Body of pancreas (tissue), 4 donors: ENCODE measurements around the gene VAMP4. TPM values are rescaled to one million over a fixed set of nuclear protein-coding genes. Genes with fewer than 3 reads are reported as not detected.

Source experiments
- ATAC-seq: fragments of 150-250 bp; one replicate; pipeline ENCODE4 v1.9.1; 2016
- DNase-seq, 4 donors: peaks; one replicate each; pipeline ENCODE4 v3.0.0-alpha.2; 2019
- H3K27ac ChIP-seq, 4 donors: fragments of 200-600 bp; sonication (generic); 1 replicate in 3 of 4; 2 replicates in 1 of 4; pipeline versions ENCODE4 v1.5.1 to v1.6.1; 2016 to 2019; ENCODE audit warnings: mild to moderate bottlenecking in 1 of 4, mixed read lengths in 1 of 4, moderate library complexity in 1 of 4
- H3K27me3 ChIP-seq, 2 donors: fragments of 200-600 bp; sonication (generic); one replicate each; pipeline ENCODE4 v1.6.0; 2016; ENCODE audit warnings: mild to moderate bottlenecking in 1 of 2
- H3K36me3 ChIP-seq, 2 donors: fragments of 200-600 bp; sonication (generic); replicated peaks in 1 of 2; 2 replicates each; pipeline ENCODE4 v1.5.1; 2016; ENCODE audit warnings: low read depth in 2 of 2; ENCODE audit not compliant: insufficient read depth in 1 of 2
- H3K4me1 ChIP-seq: fragments of 200-600 bp; sonication (generic); one replicate; pipeline ENCODE4 v1.6.0; 2016
- H3K4me3 ChIP-seq, 2 donors: fragments of 200-600 bp; sonication (generic); 1 replicate in 1 of 2; 2 replicates in 1 of 2; pipeline ENCODE4 v1.5.1; 2016 to 2019
- H3K9me3 ChIP-seq, 3 donors: fragments of 200-600 bp; sonication (generic); 1 replicate in 2 of 3; 2 replicates in 1 of 3; pipeline ENCODE4 v1.5.1; 2016
- POLR2A ChIP-seq, 3 donors: fragments of 450-650 bp; IDR thresholded peaks; one replicate each; pipeline ENCODE4 v1.6.1; 2016; ENCODE audit warnings: antibody characterized with exemption in 3 of 3, mild to moderate bottlenecking in 2 of 3
- WGBS, 2 donors: methylation state at CpG; one replicate each; pipeline ENCODE4 v1.1.5; 2017; 5-methylcytosine and 5-hydroxymethylcytosine counted together
- intact Hi-C: fragments of 100-400 bp; cut with DNase I; formaldehyde crosslinking; loops from one replicate; pipeline ENCODE4 v1.15.1; 2023
- total RNA-seq, 2 donors: library from RNA; depleted of rRNA; stranded (reverse); fragments of >200 nt; gene quantifications; one replicate each; pipeline ENCODE4 v1.1.0, GENCODE V29; 2016
- TF ChIP-seq, protein P1 (sequence below), 7 experiments: fragments of 450-650 bp in 4 of 7; fragments of 200-600 bp in 3 of 7; sonication (generic) in 3 of 7; IDR thresholded peaks; one replicate each; pipeline ENCODE4 v1.5.1; 2016 to 2019; ENCODE audit warnings: antibody characterized with exemption in 7 of 7

The VAMP4 gene
- total RNA-seq, 2 donors from 2014 or later = 5.6 to 8.8 TPM

- intact Hi-C loops = no loop called here
- peak; percentile 46 for ATAC-seq
- DNase-seq = peak; percentile 27 to 58 (median 46)
- Histone ChIP-seq H3K27me3 (no peaks in the 10 kb centered on the region), H3K4me1 (peaks cover 19% of the 10 kb centered on the region), H3K9me3 (no peaks in the 10 kb centered on the region), H3K27ac (peak overlapping the region; percentile 82 to 93 (median 88)), H3K4me3 (peak overlapping the region; percentile 60 to 90), H3K36me3 (peaks cover 0 to 2% of the 10 kb centered on the region in 2 donors)
- no peak for TF ChIP-seq POLR2A (IDR thresholded peaks at IDR 0.05)
- TF ChIP-seq, protein P1, sequence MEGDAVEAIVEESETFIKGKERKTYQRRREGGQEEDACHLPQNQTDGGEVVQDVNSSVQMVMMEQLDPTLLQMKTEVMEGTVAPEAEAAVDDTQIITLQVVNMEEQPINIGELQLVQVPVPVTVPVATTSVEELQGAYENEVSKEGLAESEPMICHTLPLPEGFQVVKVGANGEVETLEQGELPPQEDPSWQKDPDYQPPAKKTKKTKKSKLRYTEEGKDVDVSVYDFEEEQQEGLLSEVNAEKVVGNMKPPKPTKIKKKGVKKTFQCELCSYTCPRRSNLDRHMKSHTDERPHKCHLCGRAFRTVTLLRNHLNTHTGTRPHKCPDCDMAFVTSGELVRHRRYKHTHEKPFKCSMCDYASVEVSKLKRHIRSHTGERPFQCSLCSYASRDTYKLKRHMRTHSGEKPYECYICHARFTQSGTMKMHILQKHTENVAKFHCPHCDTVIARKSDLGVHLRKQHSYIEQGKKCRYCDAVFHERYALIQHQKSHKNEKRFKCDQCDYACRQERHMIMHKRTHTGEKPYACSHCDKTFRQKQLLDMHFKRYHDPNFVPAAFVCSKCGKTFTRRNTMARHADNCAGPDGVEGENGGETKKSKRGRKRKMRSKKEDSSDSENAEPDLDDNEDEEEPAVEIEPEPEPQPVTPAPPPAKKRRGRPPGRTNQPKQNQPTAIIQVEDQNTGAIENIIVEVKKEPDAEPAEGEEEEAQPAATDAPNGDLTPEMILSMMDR (IDR thresholded peaks at IDR 0.05) = peak in 3 of 7 experiments; percentile 18 to 36 (median 31)
- 1% methylated on average over 28 of the region's 28 CpGs for WGBS, 2 donors
Observed at GRCh38 chr1:171740987-171741871, 636 bp downstream of the VAMP4 start.

- Histone ChIP-seq H3K9me3 (no peaks in the 10 kb centered on the region), H3K4me1 (peaks cover 19% of the 10 kb centered on the region), H3K27me3 (no peaks in the 10 kb centered on the region), H3K4me3 (no peak overlapping the region), H3K36me3 (peaks cover 0 to 3% of the 10 kb centered on the region in 2 donors), H3K27ac (no peak overlapping the region)
- ATAC-seq (no peak), DNase-seq (no peak)
- intact Hi-C loops = no loop called here
- TF ChIP-seq, protein P1 (IDR thresholded peaks at IDR 0.05) = no peak
- no peak for TF ChIP-seq POLR2A (IDR thresholded peaks at IDR 0.05)
- WGBS, 2 donors = 65 to 77% methylated on average over 2 of the region's 2 CpGs
Observed at GRCh38 chr1:171740356-171740863, 1.5 kb downstream of the VAMP4 start.

- DNase-seq (no peak), ATAC-seq (no peak)
- Histone ChIP-seq H3K4me3 (no peak overlapping the region), H3K27me3 (no peaks in the 10 kb centered on the region), H3K36me3 (peaks cover 0 to 3% of the 10 kb centered on the region in 2 donors), H3K9me3 (no peaks in the 10 kb centered on the region), H3K27ac (no peak overlapping the region), H3K4me1 (peaks cover 19% of the 10 kb centered on the region)
- intact Hi-C loops = no loop called here
- TF ChIP-seq, protein P1 (IDR thresholded peaks at IDR 0.05) = no peak
- no peak for TF ChIP-seq POLR2A (IDR thresholded peaks at IDR 0.05)
- WGBS, 2 donors = 71 to 81% methylated on average over 2 of the region's 2 CpGs
Observed at GRCh38 chr1:171739656-171740055, 2.2 kb downstream of the VAMP4 start.

DNA sequence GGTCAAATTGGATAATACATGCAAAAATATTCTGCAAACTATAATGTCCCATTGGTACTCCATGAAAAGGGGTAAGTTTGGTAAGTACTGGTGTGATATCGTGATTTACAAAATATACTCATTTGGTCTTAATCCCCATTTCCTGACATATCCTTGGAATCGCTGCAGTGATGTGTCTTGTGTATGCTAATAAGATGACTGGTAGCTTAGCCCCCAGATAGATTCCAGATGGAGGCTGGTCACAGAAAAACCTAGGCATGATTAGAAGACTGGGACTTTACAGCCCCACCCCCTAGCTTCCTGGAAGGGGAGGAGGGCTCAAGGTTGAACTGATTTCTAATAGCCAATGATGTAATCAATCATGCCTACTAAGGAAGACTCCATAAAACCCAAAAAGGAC lies 3.0 kb downstream of the VAMP4 start:
- no peak overlapping the region for H3K4me3 ChIP-seq
- DNase-seq (no peak), ATAC-seq (no peak)
- 86 to 94% methylated on average over 2 of the region's 2 CpGs for WGBS, 2 donors
- no peak overlapping the region for H3K27ac ChIP-seq
- H3K4me1 ChIP-seq = peaks cover 19% of the 10 kb centered on the region
- intact Hi-C loops = no loop called here
- no peaks in the 10 kb centered on the region for H3K9me3 ChIP-seq
- H3K36me3 ChIP-seq = peaks cover 0 to 3% of the 10 kb centered on the region in 2 donors
- no peaks in the 10 kb centered on the region for H3K27me3 ChIP-seq
- no peak for TF ChIP-seq POLR2A (IDR thresholded peaks at IDR 0.05)
- TF ChIP-seq, protein P1 (IDR thresholded peaks at IDR 0.05) = no peak
